NOMO-1 (cell line): Measurements from ENCODE around the gene ATXN1.

Experiments used
- DNase-seq, 2 experiments: peaks; one replicate each; lab custom pipeline; 2025; ENCODE audit not compliant: unreplicated experiment in 2 of 2; lab: John Stamatoyannopoulos, UW

Gene ATXN1

GRCh38 chr6:16254535-16254934 lies 506.7 kb downstream of the ATXN1 start:
- no peak for DNase-seq

- DNase-seq = no peak
These were observed 507.7 kb downstream of the ATXN1 start for GRCh38 chr6:16253399-16254144.

DNA sequence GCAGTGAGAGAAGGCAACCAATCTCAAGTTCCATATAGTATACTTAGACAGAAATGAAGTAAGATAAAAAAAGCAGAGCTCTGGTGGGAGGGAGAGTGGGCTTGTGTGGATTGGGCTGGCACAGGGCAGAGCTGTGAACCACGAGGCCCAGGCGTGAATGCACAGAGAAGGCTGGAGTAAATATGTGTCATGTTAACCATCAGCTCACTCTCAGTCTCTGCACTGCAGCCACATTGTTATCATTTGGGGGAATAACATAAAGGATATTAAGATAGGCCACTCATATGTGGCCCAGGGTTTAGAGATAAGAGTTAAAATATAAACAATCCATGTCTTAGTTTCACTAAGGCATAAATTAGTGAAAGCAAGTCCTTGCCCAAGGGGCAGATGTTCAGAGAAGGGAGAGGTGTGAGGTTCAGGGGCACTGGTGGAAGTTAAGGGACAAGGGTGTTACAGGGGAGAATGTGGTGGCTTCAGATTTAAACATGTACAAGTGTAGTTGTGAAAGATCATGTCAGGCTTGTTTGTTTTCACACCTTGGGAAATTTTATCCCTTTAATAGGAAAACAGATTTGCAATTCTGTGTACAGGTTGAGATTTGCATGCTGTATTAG lies 508.5 kb downstream of the ATXN1 start:
- DNase-seq = no peak

GRCh38 chr6:16251706-16252105 lies 509.6 kb downstream of the ATXN1 start:
- no peak for DNase-seq

DNA sequence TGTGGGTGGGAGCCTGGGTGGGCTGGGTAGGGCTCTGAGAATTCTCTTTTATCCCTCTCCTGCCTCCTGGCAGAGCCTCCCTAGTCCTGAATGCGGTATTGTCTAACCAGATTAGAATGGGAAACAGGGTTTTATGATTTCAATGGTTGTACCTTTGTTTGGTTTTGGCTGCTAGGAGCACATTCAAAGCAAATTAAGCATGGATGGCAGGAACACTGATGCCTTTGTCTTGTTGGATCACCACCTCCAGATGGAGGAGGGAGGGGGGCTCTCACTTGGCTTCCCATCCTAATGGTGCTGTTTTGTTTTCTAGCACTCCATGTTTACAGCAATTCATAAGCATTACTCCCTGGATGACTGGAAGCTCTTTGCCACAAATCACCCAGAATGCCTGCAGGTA lies 511.3 kb downstream of the ATXN1 start:
- no peak for DNase-seq
